DMS79 (cell line): ENCODE data around the gene FAM186B.
"Not testable (repeated sequence)": the region's sequence is repeated elsewhere in the genome, so short reads cannot be mapped to it uniquely, and the experiment has no call there.

ENCODE experiments used
- DNase-seq: peaks from one replicate; lab custom pipeline; 2025; lab: John Stamatoyannopoulos, UW

Gene FAM186B

DNA sequence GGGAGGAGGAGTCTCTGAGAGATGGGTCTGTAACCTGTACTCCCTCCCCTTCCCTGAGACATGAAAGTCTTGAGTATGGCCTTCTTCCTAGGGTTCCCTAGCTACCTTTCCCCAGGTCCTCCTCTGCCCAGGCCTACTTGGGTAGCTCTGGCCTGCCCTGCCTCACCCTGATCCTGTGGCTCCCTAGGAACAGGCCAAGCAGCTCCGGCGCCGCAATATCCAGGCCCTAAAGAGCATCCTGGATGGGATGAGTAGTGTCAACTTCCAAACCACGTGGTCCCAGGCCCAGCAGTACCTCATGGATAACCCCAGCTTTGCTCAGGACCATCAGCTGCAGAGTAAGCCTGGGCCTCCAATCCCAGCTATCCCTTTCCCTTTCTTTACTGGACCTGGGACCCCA, 30.2 kb upstream of the FAM186B start:
- DNase-seq = no peak

DNA sequence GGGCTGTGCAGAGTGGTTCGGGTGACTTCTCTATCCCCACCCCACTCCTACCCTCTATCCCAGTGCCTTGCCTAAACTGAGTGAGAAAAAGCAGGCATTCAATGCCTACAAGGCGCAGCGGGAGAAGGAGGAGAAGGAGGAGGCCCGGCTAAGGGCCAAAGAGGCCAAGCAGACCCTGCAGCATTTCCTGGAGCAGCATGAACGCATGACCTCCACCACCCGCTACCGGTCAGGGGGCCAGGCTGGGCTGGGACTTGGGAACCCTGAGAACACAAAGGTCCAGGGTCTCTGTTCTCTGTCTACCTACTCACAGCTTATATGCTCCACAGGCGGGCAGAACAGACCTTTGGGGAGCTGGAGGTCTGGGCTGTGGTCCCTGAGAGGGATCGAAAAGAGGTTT, 29.6 kb upstream of the FAM186B start:
- no peak for DNase-seq

DNA sequence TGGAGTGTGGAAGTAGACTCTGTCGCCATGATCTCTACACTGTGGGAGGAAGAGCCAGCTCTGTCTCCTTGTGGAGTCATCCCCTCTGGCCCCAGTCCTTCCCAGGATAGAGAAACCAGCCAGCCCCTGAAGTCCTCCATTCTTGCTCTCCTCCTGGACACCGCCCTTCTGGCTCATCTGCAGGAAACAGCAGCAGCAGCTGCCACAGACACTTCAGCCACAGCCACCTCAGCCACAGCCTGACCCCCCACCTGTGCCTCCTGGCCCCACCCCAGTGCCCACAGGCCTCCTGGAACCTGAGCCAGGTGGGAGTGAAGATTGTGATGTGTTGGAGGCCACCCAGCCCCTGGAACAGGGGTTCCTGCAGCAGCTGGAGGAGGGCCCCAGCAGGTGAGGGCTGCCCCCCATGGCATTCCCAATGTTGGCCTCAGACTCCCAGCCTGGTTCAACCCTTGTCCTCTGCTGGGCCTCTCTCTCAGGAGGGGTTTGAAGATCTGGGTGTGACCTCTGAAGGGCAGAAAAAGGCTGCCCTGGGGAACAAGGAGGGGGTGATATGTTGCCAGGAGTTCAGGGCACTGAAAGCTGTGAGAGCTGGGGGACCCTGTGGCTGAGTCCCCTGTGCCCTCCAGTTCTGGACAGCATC, 28.4 kb upstream of the FAM186B start:
- no peak for DNase-seq

DNA sequence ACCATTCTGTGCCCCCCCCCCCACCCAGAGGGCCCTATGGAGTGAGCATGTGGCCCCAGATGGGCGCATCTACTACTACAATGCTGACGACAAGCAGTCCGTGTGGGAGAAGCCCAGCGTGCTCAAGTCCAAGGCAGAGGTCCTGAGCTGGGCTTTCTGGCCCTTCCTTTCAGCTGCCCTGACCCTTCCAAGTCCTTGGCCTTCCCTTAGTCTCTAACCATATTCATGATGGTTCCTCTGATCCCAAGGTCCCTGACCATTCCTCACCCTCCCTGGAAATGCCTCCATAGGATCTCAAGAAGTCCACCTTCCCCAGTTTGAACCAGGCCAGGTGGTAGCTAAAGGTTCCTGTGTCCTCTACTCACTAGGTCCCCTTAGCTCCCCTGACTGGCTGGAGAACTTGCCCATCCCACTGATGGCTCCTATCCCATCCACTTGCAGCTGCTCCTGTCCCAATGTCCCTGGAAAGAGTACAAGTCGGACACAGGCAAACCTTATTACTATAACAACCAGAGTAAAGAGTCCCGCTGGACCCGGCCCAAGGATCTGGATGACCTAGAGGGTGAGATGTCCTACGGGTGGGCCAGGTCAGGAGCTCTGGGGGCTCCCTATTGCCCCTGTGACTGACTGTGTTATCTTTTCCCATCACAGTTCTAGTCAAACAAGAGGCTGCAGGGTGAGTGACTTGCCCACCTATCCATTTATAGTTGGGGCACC, 27.7 kb upstream of the FAM186B start:
- no peak for DNase-seq

DNA sequence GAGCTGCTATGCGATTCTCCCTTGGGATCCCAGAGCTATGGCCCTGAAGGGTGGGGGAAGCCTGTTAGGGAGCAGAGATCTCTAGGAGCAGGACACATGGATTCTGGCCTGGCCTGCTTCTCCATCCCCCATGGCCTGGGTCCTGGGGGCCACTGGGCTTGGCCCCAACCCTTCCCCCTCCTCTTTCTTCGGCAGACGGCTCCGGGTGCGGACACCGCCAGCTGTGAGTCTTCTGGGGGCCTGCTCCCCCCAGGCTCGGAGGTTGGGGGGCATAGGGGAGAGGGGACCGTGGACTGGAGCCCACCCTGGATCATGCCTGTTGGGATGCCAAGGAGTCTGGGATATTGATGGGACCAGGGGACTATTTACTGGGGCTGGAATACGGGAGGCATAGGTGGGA, 27.0 kb upstream of the FAM186B start:
- no peak for DNase-seq

DNA sequence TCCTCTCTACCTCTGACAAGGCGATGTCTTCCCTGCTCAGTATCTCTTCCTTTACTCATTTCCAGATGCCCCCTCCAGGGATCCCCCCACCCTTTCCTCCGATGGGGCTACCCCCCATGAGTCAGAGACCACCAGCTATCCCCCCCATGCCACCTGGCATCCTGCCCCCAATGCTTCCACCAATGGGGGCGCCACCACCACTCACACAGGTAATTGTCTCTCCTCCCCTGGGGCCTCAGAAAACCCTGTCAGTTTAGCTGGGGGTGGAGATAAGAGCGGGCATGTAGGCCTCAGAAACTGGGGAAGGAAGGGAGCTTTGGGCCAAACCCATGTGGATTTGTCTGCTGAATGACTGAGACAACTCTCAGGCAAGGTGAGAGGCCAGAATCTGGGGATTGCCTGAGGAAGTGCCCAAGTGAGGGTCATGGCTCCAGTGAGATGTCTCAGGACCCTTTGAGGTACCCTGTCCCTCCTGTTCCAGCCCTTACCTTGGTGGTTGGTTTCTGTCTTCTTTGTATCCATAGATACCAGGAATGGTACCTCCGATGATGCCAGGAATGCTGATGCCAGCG, 26.0 kb upstream of the FAM186B start:
- no peak for DNase-seq

DNA sequence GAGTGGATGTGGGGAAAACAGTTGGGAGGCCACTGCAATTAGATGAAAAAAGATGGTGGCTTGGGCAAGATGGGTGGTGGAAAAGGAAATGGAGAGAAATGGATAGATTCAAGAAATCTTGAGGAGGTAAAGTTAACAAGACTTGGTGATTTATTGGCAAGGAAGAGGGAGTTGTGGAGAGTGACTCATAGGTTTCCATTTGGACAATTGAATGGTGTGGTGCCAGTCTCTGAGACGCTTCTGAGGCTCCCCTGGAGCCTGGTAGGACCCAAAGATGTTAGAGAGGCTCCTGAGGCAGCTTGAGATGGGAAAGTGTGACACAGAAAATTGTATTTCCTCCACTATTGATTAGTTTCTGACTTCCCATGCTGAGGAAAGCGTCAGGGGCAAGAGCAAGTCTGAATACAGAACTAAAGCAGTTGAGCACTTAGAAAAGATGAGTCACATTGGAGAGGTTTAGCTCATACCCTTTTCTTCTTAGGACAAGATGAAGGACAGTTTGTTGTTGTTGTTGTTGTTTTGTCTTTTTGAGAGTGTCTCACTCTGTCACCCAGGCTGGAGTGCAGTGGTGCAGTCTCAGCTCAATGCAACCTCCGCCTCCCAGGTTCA, 22.4 kb upstream of the FAM186B start:
- DNase-seq = no peak

DNA sequence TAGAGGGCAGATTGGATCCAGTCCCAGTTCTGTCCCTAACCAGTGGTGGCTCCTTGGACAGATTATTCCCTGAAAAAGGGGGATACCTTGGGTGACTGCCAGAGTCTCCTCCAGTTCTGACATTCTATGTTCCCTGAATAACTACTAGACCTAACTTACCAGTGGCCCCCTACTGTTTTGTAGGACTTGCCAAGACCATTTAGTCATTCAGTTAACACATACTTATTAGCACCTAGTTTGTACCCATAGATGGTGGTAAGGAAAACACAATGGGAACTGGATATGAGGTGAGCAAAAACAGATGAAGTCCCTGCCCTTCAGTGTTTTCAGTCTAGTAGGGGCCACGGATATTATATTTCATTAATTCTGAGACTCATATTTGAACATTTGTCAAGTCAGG, 21.4 kb upstream of the FAM186B start:
- DNase-seq = no peak

DNA sequence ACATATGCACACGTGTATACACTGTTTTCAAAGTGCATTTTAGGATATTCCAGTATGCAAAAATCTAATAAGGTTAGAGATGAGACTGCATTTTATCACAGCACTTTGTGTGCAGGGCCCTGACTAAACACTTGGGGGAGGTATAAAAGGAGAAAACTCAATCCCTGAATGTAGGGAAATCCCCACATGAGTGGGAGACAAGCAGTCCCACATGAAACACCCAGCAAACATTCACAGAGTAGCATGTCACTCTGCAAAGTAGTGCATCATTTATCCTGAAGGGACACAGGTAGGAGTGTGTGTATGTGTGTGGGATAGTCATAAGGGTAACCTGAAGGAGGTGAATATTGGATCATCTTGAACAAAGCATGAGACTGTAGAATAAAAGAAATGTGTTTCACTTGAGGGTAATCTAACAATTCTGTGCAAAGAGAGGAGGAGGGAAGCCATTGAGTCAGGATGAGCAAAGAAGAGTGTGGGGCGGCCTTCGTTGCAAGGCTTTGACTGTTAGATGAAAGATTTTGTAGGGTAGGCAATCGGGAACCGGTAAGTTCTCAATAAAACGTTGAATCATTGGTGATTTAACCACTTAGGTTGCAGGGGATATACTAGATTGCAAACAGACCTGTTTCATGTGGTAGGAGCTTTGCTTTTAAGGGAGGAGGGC, 20.9 kb upstream of the FAM186B start:
- DNase-seq = no peak

DNA sequence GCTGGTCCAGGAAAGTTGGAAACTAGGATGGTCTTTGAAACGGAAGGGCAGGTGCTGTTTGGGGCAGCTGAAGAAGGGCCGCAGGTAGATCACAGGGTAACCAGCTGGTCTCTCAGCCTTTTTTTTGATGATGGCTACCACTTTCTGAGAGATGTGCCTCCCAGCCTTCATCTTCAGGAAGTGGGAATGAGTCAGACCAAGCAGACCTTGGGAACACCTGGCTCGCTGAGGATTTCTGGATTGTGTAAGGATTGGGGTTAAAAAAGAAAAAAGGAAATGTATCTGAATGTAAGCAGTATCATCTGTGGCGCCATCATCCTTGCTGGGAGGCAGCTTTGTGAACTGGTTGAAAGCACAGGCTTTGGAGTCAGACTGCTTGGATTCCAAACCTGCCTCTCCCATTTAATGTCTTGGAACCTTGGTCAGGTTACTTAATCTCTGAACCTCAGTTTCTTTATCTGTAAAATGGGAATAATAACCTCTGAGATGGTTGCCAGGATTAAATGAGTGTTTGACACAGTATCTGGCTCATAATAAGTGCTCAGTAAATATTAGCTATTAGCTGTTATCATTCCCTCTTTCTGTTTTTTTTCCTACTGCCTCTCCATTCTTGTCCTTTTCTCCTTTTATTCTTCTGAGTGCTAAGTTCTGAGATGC, 19.6 kb upstream of the FAM186B start:
- DNase-seq = no peak

DNA sequence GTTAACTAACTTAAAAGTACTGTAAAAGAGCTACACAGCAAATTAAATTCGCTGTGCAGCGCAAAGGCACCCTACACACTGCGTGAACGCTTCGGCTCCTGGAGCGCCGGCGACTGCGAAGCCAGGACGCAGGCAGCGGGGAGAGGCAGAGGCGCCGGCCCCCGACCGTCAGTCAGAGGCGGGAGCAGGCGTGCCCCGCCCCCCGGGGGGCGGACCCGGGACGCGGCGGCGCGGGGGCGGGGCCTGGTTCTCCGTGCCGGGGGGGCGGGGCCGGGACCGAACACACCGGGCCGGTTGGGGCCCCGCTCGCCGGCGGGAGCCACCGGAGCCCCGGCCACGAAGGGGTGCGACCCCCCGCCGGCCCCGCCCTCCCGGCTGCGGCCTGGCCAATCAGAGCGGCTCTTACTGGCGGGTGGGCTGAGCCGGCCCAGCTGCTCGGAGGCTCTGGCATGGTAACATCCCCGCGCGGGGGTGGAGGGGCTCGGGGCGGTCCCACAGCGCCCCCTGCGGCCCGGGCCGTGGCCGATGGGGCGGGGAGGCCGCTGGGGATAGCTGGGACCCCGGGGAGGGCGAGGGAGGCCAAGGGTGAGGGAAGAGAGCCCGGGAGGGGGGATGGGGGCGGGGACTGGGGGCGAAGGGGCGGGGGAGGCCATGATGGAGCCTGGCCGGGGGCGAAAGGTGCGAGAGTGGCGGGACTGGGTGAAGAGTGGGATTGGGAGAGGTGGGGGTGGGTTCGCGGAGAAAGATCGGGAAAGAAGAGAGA, 17.9 kb upstream of the FAM186B start, which contains the start of gene PRPF40B:
Gene PRPF40B (plus strand): TSS at position 420 of the 763 bp plus-strand sequence. CDS start 30 bp downstream, at position 450.
- peak; percentile 73 for DNase-seq

DNA sequence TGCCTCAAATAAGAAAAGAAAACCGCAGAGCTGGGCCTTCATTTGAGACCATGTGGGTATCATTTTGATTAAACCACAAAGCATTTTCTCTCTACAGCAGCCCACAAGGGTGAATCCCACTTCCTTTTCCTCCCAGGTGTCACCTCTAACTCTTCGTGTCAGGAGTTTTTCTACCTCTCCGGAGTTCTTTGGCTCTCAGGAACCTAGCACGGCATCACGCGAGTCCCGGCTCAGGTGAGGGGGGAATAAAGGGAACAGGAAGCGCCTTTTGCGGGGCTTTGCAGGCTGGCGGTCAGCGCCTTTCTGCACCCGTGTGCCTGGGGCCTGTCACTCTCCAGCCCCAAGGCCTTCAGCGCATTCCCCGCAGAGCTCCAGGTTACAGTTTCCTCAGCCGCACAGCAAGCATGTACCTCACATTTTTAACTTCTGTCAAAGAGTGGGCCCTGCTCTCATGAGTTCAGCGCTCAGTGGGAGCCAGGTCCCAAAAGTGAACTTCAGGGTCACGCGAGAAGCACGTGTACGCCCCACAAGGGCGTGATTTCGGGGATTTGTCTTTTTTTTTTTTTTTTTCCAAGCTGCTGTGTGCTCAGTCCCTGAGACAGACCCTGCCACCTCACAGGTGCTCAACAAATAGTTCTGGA, 17.2 kb upstream of the FAM186B start:
- peak; percentile 56 for DNase-seq

DNA sequence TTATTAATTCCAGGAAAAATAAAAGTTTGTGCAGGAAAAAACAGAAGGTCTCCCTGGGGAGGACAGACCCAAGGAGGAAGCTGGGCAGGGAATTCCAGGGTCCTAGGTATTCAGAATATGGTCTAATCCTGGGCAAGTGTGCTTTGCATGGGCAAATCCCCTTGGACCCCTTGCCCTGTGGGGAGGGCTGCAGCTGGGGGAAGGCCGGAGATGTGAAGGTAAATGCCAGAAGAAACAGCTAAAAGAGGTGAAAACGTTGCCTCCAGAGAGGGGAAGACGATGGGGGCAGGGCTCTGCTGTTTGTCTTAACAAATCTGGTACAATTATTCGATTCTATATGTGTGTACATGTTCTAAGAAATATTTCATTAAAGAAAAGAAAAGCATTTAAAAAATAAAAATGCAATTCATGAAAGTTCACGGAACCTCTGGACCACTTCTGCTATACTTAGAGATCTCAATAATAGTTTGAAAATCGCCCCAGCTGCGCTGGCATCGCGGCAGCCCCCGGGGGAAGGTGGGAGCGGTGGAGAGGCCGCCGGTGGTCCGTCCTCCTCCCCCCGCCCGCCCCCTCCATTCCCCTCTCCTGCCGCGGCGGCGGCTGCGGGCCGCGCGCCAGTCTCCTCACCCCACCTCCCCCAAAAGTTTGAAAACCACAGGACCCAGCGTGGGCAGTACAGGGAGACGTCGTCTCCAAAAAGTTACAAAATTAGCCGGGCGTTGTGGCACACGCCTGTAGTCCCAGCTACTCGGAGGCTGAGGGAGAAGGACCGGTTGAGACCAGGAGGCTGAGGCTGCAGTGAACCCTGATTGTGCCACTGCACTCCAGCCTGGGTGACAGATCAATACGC, 16.4 kb upstream of the FAM186B start:
- DNase-seq = no peak

DNA sequence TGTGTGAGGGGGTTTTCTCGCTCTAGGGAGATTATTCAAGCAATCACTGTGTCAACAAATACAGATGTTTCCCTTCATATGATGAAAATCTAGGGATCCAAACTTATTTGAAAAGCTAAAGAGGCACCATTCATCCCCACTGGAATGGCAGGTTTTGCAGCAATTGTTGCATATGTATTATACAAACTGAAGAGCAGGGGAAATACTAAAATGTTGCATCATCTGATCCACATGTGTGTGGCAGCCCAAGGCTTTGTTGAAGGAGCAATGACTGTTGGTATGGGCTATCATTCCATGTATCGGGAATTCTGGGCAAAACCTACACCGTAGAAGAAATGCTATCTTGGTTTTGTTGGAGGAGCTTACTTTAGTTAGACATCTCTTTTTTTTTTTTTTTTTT, 13.8 kb upstream of the FAM186B start:
- DNase-seq = no peak

DNA sequence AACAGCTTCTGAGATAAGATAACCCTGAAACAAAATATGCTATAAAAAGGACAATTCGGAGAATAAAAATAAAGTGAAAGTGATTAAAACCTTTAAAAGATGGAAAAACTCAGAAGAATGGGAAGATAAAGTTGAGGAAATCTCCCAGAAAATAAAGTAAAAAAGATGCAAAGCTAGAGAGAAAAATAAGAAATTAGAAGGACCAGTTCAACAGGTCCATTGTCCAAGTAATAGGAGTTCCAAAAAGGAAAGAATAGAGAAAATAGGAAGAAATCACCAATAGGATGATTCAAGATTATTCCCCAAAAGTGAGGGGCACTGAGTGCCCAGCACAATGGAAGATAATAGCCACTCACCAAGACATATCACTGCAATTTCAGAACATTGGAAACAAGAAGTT, 13.1 kb upstream of the FAM186B start:
- no peak for DNase-seq

DNA sequence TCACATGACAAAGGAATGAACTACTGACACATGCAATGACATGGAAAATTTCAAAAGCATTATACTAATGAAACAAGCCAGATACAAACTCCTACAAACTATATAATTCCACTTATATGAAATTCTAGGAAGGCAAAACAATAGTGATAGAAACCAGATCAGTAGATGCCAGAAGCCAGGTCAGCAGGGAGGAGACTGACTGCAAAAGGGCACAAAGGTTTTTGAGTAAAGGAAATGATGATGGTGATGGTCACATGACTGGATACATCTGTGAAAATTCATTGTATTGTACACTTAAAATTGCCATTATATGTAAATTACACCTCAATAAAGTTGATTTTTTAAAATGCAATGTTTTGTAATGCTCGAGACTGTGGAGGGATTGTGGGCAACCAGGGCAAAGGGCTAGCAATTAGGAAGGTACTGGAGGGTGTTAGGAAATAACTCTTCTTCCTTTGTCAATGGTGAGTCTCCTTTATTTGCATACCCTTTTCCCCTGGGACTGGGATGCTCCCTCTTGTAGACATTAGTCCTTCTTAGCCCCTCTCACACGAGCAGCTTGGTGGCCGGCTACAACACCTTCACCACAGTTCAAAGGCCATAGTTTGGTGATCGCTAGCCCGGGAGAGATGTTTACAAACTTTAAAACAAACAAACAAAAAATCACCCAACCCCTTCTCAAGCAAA, 11.2 kb upstream of the FAM186B start:
- no peak for DNase-seq

DNA sequence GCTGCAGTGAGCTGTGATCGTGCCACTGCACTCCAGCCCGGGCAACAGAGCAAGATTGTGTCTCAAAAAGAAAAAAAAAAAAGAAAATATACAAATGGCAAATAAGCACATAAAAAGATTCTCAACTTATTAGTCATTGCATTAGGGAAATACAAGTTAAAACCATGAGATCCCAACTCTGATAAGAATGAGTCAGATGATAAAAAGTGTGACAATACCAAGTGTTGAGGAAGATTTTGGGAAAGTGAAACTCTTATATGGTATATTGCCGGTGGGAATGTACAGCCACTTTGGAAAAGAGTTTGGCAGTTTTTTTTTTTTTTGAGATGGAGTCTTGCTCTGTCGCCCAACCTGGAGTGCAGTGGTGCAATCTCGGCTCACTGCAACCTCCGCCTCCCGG, 10.3 kb upstream of the FAM186B start:
- no peak for DNase-seq

DNA sequence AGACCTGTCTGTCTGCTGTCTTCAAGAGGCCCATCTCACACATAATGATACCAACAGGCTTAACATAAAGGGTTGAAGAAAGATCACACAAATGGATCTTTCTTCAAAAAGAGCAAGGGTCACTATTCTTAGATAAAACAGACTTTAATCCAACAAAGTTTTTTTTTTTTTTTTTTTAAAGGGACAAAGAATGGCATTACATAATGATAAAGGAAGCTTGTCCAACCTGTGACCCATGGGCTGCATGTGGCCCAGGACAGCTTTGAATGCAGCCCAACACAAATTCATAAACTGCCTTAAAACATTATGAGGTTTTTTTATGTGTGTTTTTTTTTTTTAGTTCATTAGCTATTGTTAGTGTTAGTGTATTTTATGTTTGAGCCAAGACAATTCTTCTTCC, 6.8 kb upstream of the FAM186B start:
- no peak for DNase-seq

DNA sequence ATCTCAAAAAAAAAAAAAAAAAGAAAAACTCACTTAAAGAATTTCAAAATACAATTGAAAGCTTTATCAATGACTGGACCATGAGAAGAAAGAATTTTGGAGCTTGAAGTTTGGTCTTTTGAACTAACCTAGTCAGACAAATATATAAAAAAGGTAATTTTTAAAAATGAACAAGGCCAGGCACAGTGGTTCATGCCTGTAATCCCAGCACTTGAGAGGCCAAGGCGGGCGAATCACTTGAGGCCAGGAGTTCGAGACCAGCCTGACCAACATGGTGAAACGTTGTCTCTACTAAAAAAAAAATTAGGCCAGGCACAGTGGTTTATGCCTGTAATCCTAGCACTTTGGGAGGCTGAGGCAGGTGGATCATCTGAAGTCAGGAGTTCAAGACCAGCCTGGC, 5.3 kb upstream of the FAM186B start:
- DNase-seq = not testable (repeated sequence)
